Stomach (tissue), 9 donors: Measurements from ENCODE around the gene GGACT. TPM values are rescaled to one million over a fixed set of nuclear protein-coding genes. Genes with fewer than 3 reads are reported as not detected.

Experiments used
- DNase-seq, 2 donors: peaks; one replicate each; pipeline versions ENCODE4 v3.0.0 to v3.0.0-alpha.2; 2013 to 2019
- H3K27ac ChIP-seq, 5 donors: fragments of 200-600 bp in 4 of 5; sonication (generic) in 4 of 5; one replicate each; pipeline ENCODE4 v1.5.1; 2013 to 2019; ENCODE audit warnings: mild to moderate bottlenecking in 1 of 5, moderate library complexity in 1 of 5
- H3K27me3 ChIP-seq, 3 donors: fragments of 200-600 bp; sonication (generic); one replicate each; pipeline ENCODE4 v1.5.1; 2017 to 2019; ENCODE audit warnings: mixed run types in 1 of 3
- H3K36me3 ChIP-seq, 4 donors: fragments of 200-600 bp; sonication (generic); 1 replicate in 3 of 4; 2 replicates in 1 of 4; pipeline ENCODE4 v1.5.1; 2016 to 2019
- H3K4me1 ChIP-seq, 4 donors: fragments of 200-600 bp; sonication (generic); one replicate each; pipeline ENCODE4 v1.5.1; 2016 to 2019
- H3K4me3 ChIP-seq, 4 donors: fragments of 200-600 bp; sonication (generic) in 3 of 4; one replicate each; pipeline ENCODE4 v1.5.1; 2016 to 2019; ENCODE audit warnings: mild to moderate bottlenecking in 1 of 4
- H3K9me3 ChIP-seq, 4 donors: fragments of 200-600 bp; sonication (generic); one replicate each; pipeline ENCODE4 v1.5.1; 2016 to 2019
- EP300 ChIP-seq: sonication (generic); formaldehyde crosslinking; IDR thresholded peaks from one replicate; pipeline ENCODE4 v1.6.1; 2017; ENCODE audit warnings: antibody characterized with exemption
- POLR2A ChIP-seq, 4 donors: fragments of 450-650 bp; IDR thresholded peaks; one replicate each; pipeline ENCODE4 v1.6.1; 2016; ENCODE audit warnings: antibody characterized with exemption in 4 of 4, control low read depth in 2 of 4, mild to moderate bottlenecking in 1 of 4, moderate library complexity in 1 of 4
- POLR2AphosphoS5 ChIP-seq, 3 donors: sonication (generic); formaldehyde crosslinking; IDR thresholded peaks; one replicate each; pipeline ENCODE4 v1.6.1; 2016; ENCODE audit warnings: antibody characterized with exemption in 3 of 3
- WGBS, 5 donors: extraction: QIAGEN DNeasy Blood & Tissue Kit in 3 of 5; methylation state at CpG; one replicate each; pipeline versions ENCODE4 v1.1.5 to v1.1.7; 2013 to 2018; 5-methylcytosine and 5-hydroxymethylcytosine counted together
- intact Hi-C: fragments of 100-400 bp; cut with DNase I; formaldehyde crosslinking; loops from one replicate; pipeline ENCODE4 v1.15.1; 2023; ENCODE audit warnings: low total_unique reads
- polyA plus RNA-seq, 3 donors: library from polyadenylated mRNA; stranded (reverse); fragments of 200-250 nt; gene quantifications; one replicate each; pipeline ENCODE4 v1.2.3, GENCODE V29; 2013
- total RNA-seq, 5 donors: library from RNA; depleted of rRNA; stranded (reverse); fragments of >200 nt; gene quantifications; one replicate each; pipeline versions ENCODE4 v1.1.0 to v1.2.3, GENCODE V29; 2014 to 2016
- TF ChIP-seq, protein P1 (sequence below), 7 experiments: fragments of 450-650 bp in 4 of 7; fragments of 200-600 bp in 3 of 7; sonication (generic) in 3 of 7; IDR thresholded peaks; one replicate each; pipeline ENCODE4 v1.5.1; 2016 to 2019; ENCODE audit warnings: antibody characterized with exemption in 7 of 7, control low read depth in 2 of 7, mild to moderate bottlenecking in 1 of 7
- donor health status: healthy with polysubstance abuse.
- donor health status: Bipolar disorder and iron deficiency.
- donor health status: healthy.

The GGACT gene
- total and polyA plus RNA-seq, 8 donors, result 1.4 to 13.2 (median 6.0) TPM

DNA sequence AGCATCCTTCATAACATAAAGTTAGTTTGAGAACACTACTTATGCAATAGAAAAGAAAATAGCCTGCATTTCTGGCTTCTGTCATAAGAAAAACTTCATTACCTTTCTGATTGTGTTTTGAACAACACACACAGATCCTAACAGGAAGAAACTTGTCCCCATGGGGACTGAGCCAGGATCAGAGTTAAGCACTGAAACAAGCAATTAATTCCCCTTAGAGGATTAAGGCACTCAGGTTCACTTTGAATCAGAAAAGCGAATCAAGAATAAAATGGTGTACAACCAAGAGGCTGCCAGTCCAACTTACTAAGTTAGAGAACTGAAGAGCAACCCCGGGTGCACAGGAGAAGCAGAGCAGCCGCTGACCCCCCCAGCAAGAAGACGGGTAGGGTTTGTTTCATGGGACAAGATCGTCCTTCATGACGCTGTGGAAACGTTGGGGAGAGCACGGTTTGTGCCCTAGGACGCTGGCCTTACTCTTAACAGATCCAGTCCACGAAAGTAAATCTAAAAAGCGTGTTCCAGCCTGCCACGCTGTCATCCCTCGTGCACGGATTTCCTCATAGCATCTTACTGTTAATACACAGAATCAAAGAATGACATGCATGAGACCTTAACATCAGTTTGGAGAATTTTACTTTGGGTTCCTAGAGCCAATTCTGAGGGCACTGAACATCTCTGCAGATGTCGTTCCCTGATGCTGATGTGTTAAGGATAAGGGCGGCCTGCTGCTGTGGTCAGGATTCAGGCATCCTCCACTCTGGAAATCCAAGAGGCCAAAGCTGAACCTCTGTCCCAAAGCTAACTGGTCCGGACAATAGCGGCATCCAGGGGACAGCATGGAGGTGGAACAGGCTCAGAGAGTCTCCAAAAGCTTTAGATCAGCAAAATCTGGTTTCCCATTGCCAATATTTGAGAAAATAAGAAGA, 46.4 kb downstream of the GGACT start:
- peaks cover 0 to 13% (median 5%) of the 10 kb centered on the region in 4 donors for H3K4me1 ChIP-seq
- H3K27me3 ChIP-seq, result no peaks in the 10 kb centered on the region
- intact Hi-C loops, result no loop called here
- no peaks in the 10 kb centered on the region for H3K9me3 ChIP-seq
- DNase-seq, result no peak
- H3K36me3 ChIP-seq, result no peaks in the 10 kb centered on the region
- TF ChIP-seq POLR2A (IDR thresholded peaks at IDR 0.05) (no peak), POLR2AphosphoS5 (IDR thresholded peaks at IDR 0.05) (no peak), EP300 (no peak)
- TF ChIP-seq, protein P1, sequence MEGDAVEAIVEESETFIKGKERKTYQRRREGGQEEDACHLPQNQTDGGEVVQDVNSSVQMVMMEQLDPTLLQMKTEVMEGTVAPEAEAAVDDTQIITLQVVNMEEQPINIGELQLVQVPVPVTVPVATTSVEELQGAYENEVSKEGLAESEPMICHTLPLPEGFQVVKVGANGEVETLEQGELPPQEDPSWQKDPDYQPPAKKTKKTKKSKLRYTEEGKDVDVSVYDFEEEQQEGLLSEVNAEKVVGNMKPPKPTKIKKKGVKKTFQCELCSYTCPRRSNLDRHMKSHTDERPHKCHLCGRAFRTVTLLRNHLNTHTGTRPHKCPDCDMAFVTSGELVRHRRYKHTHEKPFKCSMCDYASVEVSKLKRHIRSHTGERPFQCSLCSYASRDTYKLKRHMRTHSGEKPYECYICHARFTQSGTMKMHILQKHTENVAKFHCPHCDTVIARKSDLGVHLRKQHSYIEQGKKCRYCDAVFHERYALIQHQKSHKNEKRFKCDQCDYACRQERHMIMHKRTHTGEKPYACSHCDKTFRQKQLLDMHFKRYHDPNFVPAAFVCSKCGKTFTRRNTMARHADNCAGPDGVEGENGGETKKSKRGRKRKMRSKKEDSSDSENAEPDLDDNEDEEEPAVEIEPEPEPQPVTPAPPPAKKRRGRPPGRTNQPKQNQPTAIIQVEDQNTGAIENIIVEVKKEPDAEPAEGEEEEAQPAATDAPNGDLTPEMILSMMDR (IDR thresholded peaks at IDR 0.05), result no peak
- H3K4me3 ChIP-seq, result no peak overlapping the region
- 90 to 92% (median 91%) methylated on average over 18 of the region's 18 CpGs for WGBS, 5 donors
- H3K27ac ChIP-seq, result no peak overlapping the region

DNA sequence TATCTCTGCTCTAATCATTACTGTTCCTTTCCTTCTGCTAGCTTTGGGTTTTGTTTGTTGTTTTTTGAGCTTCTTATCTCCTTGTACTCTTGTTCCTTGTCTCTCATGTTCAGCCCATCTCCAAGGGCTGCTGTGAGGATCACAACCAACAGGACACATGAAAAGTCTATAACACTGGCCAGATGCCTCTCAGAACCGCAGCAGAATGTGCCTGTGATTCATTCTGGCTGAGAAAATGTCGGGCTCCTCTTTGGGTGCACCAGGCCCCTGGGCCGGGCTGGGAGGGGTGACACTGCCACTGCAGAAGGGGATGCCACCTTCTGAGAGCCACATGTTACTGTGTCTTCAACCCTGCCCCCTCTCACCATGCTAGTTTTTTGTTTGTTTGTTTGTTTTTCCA, 48.0 kb downstream of the GGACT start:
- intact Hi-C loops, result no loop called here
- Histone ChIP-seq H3K4me3 (no peak overlapping the region), H3K36me3 (no peaks in the 10 kb centered on the region), H3K4me1 (peaks cover 0 to 11% (median 4%) of the 10 kb centered on the region in 4 donors), H3K27ac (no peak overlapping the region), H3K9me3 (no peaks in the 10 kb centered on the region), H3K27me3 (no peaks in the 10 kb centered on the region)
- peak in 1 of 2 donors; percentile 16 for DNase-seq
- TF ChIP-seq POLR2A (IDR thresholded peaks at IDR 0.05) (no peak), EP300 (no peak), POLR2AphosphoS5 (IDR thresholded peaks at IDR 0.05) (no peak)
- TF ChIP-seq, protein P1 (IDR thresholded peaks at IDR 0.05), result no peak
- 79 to 88% (median 83%) methylated on average over 3 of the region's 3 CpGs for WGBS, 5 donors

DNA sequence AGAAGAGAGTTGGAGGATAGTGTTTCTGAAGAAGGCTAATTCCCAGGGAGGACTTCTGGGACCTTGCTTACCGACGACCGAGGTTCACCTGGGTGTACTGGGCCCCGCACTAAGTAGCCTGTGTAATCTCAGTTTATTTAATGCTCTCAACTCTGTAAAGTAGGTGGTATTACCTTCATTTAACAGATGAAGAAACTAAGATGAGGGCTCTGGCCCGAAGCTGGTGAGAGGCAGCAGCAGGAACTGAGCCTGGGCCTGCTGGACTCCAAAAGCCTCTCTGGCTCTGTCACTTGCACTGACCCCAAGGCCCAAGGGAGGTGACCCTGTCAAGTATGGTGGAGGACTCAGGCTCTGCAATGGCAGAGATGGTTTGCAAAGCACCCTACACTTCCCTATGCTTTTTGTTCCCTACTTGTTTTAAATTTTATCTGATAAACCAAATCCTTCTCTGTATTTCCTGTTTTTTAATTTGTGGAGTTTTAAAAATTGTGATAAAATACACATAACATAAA, 50.6 kb downstream of the GGACT start:
- no peaks in the 10 kb centered on the region for H3K36me3 ChIP-seq
- no peaks in the 10 kb centered on the region for H3K9me3 ChIP-seq
- intact Hi-C loops, result no loop called here
- DNase-seq, result peak in 1 of 2 donors; percentile 1
- 61 to 84% (median 75%) methylated on average over 5 of the region's 5 CpGs for WGBS, 5 donors
- H3K27ac ChIP-seq, result no peak overlapping the region
- no peak overlapping the region for H3K4me3 ChIP-seq
- H3K27me3 ChIP-seq, result no peaks in the 10 kb centered on the region
- peaks cover 2 to 19% (median 6%) of the 10 kb centered on the region in 4 donors for H3K4me1 ChIP-seq
- TF ChIP-seq POLR2A (IDR thresholded peaks at IDR 0.05) (no peak), EP300 (no peak), POLR2AphosphoS5 (IDR thresholded peaks at IDR 0.05) (no peak)
- TF ChIP-seq, protein P1 (IDR thresholded peaks at IDR 0.05), result no peak

DNA sequence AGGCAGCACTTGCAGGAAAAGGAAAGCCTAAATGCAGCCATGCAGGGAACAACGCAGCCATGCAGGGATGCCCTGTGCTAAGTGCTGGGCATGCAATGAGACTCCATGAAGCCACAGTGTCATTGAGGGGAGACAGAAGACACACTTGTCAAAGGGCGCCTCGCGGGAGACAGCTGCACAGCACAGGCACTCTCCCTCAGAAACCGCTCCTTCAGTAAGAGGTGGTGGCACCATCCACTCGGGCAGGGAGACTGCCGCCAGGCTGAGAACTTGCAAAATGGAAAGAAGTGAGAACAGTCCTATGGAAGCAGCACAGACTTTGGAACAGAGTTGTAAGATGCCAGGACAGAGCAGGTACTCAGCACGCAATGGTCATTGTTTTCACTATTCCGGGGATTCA, 51.1 kb downstream of the GGACT start:
- Histone ChIP-seq H3K9me3 (no peaks in the 10 kb centered on the region), H3K27me3 (no peaks in the 10 kb centered on the region), H3K4me1 (peaks cover 6 to 23% (median 10%) of the 10 kb centered on the region in 4 donors), H3K4me3 (no peak overlapping the region), H3K36me3 (peaks cover 0 to 5% (median 2%) of the 10 kb centered on the region in 4 donors), H3K27ac (no peak overlapping the region)
- intact Hi-C loops, result no loop called here
- no peak for DNase-seq
- WGBS, 5 donors, result 89 to 96% (median 93%) methylated on average over 9 of the region's 9 CpGs
- no peak for TF ChIP-seq POLR2AphosphoS5 (IDR thresholded peaks at IDR 0.05)
- TF ChIP-seq, protein P1 (IDR thresholded peaks at IDR 0.05), result no peak
